Skeletal muscle satellite cell (primary cell): ENCODE results near the gene SEC14L1.

Source experiments
- H3K27me3 ChIP-seq: 2 replicates; pipeline ENCODE4 v1.7.0; 2013; ENCODE audit warnings: low read length; ENCODE audit not compliant: control insufficient read depth, insufficient read depth
- H3K36me3 ChIP-seq: 2 replicates; pipeline ENCODE4 v1.7.0; 2013; ENCODE audit warnings: mild to moderate bottlenecking, control low read depth, low read length; ENCODE audit not compliant: insufficient read depth
- H3K4me1 ChIP-seq: 2 replicates; pipeline ENCODE4 v1.7.0; 2013; ENCODE audit warnings: low read length; ENCODE audit not compliant: control insufficient read depth, insufficient read depth
- H3K4me2 ChIP-seq: 2 replicates; pipeline ENCODE4 v1.7.0; 2013; ENCODE audit warnings: mild to moderate bottlenecking, low read length
- H3K4me3 ChIP-seq: 2 replicates; pipeline ENCODE4 v1.7.0; 2013; ENCODE audit warnings: low read length
- H3K9ac ChIP-seq: 2 replicates; pipeline ENCODE4 v1.7.0; 2013; ENCODE audit warnings: mild to moderate bottlenecking, low read depth, low read length, moderate library complexity
- H3K9me3 ChIP-seq: replicated peaks from 2 replicates; pipeline ENCODE4 v1.7.0; 2013; ENCODE audit warnings: mild to moderate bottlenecking, control low read depth, low read length

The SEC14L1 gene

DNA sequence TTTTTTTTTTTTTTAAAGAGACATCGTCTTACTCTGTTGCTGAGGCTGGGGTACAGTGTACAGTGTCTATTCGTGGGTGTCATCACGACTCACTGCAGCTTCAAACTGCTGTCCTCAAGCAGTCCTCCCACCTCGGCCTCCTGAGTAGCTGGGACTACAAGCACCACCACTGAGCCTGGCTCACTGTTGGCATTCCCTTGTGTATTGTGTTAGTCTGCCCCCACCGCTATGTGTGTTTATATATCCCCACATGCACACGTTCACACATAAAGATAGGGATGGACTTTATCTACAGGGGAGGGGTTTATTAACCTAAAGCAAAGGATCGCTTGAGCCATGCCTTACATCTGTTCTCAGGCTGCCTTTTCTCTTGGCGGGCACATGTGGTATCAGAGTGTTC lies 63.8 kb downstream of the SEC14L1 start:
- no peak overlapping the region for H3K9ac ChIP-seq
- H3K36me3 ChIP-seq = peaks cover 86% of the 10 kb centered on the region
- H3K4me2 ChIP-seq = no peak overlapping the region
- H3K27me3 ChIP-seq = no peaks in the 10 kb centered on the region
- no peak overlapping the region for H3K4me3 ChIP-seq
- H3K4me1 ChIP-seq = peaks cover 3% of the 10 kb centered on the region
- no peaks in the 10 kb centered on the region for H3K9me3 ChIP-seq

DNA sequence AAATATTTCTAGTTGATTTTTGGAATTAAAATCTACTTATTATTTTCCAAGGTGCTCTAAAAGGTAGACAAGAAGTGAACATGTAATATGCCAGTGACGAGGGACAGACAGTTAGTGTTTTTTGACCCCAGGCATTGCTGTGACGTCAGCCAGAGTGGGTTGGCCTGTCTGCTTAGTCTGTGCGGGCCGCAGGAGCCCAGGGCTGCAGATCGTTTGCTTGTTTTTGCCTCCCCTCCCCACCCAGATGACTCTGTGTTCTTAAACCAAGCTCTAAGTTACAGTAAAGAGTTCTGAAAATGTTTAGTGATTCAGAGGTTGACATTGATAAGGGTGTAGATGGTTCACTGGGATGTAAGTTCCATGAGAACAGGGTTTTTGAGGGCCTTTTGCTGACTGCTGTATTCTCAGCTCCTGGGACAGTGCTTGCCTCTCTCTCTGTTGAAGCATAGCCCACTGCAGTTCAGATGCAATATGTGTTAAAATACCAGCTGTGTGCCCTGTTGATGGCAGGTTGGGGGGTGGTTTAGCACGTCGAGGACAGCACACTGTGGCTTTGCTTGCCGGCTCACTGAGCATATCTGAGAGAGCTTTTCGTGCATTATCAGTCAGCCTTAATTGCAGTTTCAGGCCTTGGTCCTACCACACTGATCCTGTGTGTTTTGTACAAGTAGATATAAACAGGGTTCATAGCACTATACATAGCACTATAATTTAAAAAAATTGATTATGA lies 64.8 kb downstream of the SEC14L1 start:
- H3K9ac ChIP-seq = no peak overlapping the region
- H3K27me3 ChIP-seq = no peaks in the 10 kb centered on the region
- no peak overlapping the region for H3K4me3 ChIP-seq
- peaks cover 3% of the 10 kb centered on the region for H3K4me1 ChIP-seq
- no peaks in the 10 kb centered on the region for H3K9me3 ChIP-seq
- H3K36me3 ChIP-seq = peaks cover 85% of the 10 kb centered on the region
- no peak overlapping the region for H3K4me2 ChIP-seq

DNA sequence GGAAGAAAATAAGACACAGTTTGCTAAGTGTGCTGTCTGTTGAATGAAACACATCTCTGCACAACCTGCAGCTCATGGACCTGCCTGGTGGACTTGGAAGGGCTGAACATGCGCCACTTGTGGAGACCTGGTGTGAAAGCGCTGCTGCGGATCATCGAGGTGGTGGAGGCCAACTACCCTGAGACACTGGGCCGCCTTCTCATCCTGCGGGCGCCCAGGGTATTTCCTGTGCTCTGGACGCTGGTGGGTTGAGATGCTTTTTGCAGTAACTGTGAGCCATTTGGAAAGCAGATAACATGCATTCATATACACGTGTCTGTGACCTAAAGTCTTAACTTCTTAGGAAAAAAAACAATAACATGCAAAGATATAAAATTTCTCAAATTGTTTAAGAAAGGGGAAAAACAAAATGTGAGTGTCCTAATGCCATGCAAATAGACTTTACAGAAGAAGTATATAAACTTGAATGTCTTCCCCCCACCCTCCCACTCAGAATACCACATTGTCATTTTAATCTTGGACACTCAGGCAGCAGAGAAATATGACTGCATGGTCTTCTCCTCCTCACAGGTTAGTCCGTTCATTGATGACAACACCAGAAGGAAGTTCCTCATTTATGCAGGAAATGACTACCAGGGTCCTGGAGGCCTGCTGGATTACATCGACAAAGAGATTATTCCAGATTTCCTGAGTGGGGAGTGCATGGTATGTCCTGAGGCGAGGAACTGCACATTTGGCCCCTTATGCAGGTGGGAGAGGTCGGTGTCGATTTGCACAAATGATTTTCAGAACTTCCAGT lies 65.6 kb downstream of the SEC14L1 start:
- no peak overlapping the region for H3K4me3 ChIP-seq
- H3K9me3 ChIP-seq = no peaks in the 10 kb centered on the region
- H3K9ac ChIP-seq = no peak overlapping the region
- peaks cover 85% of the 10 kb centered on the region for H3K36me3 ChIP-seq
- H3K4me1 ChIP-seq = peaks cover 3% of the 10 kb centered on the region
- H3K27me3 ChIP-seq = no peaks in the 10 kb centered on the region
- H3K4me2 ChIP-seq = no peak overlapping the region

- Histone ChIP-seq H3K4me1 (peaks cover 3% of the 10 kb centered on the region), H3K36me3 (peaks cover 91% of the 10 kb centered on the region), H3K4me2 (no peak overlapping the region), H3K4me3 (no peak overlapping the region), H3K9me3 (no peaks in the 10 kb centered on the region), H3K27me3 (no peaks in the 10 kb centered on the region), H3K9ac (no peak overlapping the region)
These were observed 67.0 kb downstream of the SEC14L1 start for GRCh38 chr17:77207689-77208216.

DNA sequence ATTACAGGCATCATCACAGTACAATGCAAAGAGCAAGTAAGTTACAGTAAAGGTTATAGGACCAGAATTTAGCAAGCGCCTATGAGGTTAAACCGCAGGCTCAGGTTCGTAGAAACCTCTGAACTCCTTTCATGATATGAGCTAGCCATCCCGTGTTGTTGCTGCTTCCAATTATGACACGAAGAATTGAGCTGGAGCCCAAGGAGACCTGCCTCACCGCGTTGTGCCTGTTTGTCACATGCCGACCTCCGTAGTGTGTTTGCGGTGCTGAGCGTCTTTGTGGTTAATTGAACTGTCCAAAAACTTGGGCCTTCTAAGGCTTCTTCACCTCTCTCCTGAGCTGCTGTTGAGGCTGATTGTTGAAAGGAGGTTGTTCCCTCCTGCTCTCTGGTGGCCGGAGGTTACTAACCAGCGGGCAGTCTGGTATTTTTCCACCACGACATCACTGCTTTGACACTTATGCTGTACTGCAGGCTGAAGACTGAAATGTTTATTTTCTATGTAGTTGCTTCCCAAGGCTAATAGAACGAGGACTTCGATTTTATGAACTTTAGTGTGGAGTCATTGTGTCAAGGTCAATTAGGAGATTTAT lies 67.5 kb downstream of the SEC14L1 start:
- peaks cover 3% of the 10 kb centered on the region for H3K4me1 ChIP-seq
- no peak overlapping the region for H3K4me3 ChIP-seq
- H3K9ac ChIP-seq = no peak overlapping the region
- no peaks in the 10 kb centered on the region for H3K9me3 ChIP-seq
- no peak overlapping the region for H3K4me2 ChIP-seq
- H3K27me3 ChIP-seq = no peaks in the 10 kb centered on the region
- H3K36me3 ChIP-seq = peaks cover 93% of the 10 kb centered on the region

GRCh38 chr17:77208856-77209255 lies 68.1 kb downstream of the SEC14L1 start:
- Histone ChIP-seq H3K36me3 (peaks cover 93% of the 10 kb centered on the region), H3K27me3 (no peaks in the 10 kb centered on the region), H3K4me3 (no peak overlapping the region), H3K9ac (no peak overlapping the region), H3K4me2 (no peak overlapping the region), H3K9me3 (no peaks in the 10 kb centered on the region), H3K4me1 (peaks cover 3% of the 10 kb centered on the region)

DNA sequence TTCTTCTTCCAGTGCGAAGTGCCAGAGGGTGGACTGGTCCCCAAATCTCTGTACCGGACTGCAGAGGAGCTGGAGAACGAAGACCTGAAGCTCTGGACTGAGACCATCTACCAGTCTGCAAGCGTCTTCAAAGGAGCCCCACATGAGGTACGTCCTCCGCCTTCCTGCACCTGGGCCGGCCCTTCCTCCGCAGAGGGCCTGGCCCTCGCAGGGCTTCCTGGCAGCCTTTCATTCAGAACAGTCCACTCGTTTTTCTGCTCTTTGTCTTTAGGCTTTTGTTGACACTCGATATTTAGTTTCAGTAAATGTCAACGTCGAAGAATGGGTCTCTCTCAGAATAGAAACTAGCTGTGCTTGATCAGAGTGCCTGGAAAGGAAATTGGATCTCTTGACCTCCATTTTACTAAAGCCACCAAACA lies 68.6 kb downstream of the SEC14L1 start:
- Histone ChIP-seq H3K27me3 (no peaks in the 10 kb centered on the region), H3K9me3 (no peaks in the 10 kb centered on the region), H3K4me2 (no peak overlapping the region), H3K9ac (no peak overlapping the region), H3K4me1 (peaks cover 3% of the 10 kb centered on the region), H3K4me3 (no peak overlapping the region), H3K36me3 (peaks cover 96% of the 10 kb centered on the region)

DNA sequence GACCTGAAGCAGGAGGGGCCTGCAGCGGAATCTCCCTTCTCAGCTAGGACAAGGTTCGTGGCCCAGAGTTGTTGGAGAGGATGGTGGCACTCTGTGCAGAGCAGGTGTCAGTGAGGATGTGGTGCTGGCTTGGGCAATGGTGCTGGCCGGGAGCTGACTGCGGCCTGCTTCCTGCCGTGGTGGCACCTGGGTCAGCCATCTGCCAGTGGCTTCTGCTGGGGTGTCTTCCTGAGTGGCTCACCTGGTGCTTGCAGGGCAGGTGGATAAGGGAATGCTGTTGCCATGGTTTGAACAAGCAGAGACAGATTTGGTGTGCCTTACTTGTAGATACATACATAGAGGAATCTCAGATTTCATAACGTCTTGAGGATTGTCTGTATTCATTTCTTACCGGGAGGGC lies 69.6 kb downstream of the SEC14L1 start:
- H3K4me2 ChIP-seq = no peak overlapping the region
- H3K27me3 ChIP-seq = no peaks in the 10 kb centered on the region
- no peak overlapping the region for H3K9ac ChIP-seq
- peaks cover 96% of the 10 kb centered on the region for H3K36me3 ChIP-seq
- H3K4me3 ChIP-seq = no peak overlapping the region
- H3K4me1 ChIP-seq = peaks cover 3% of the 10 kb centered on the region
- H3K9me3 ChIP-seq = no peaks in the 10 kb centered on the region

DNA sequence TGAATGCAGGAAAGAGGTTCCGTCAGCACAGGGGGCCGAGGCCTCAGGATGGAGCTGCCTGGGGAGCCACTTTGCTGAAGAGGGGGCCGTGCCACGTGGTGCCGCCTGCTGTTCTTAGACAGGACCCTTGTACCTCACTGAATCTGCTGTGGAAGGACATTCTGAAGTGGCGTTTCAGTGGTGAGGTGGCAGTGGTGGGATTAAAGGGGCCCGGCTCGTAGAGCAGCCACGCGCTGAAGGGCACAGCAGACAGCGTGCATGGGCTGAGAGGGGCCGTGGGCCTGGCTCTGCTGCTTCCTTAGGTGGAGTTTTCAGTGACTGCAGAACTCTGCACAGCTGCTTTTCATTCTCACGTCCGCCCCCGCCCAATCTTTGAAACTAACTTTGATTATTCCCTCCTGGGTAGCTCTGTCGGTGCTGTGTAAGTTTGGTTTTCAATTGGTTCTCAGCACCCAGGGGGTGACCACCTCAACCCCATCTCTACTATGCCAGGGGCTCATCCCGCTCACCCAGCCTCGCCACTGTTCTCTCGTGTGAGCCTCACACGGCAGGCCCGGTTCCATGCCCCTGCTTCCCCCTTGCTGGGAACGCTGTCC lies 70.3 kb downstream of the SEC14L1 start:
- H3K4me3 ChIP-seq = no peak overlapping the region
- H3K27me3 ChIP-seq = no peaks in the 10 kb centered on the region
- H3K9ac ChIP-seq = no peak overlapping the region
- H3K4me2 ChIP-seq = no peak overlapping the region
- H3K36me3 ChIP-seq = peaks cover 92% of the 10 kb centered on the region
- H3K4me1 ChIP-seq = peaks cover 3% of the 10 kb centered on the region
- H3K9me3 ChIP-seq = no peaks in the 10 kb centered on the region

GRCh38 chr17:77211681-77212080 lies 70.9 kb downstream of the SEC14L1 start:
- H3K4me3 ChIP-seq = no peak overlapping the region
- no peaks in the 10 kb centered on the region for H3K27me3 ChIP-seq
- H3K4me1 ChIP-seq = peaks cover 3% of the 10 kb centered on the region
- no peaks in the 10 kb centered on the region for H3K9me3 ChIP-seq
- H3K4me2 ChIP-seq = no peak overlapping the region
- no peak overlapping the region for H3K9ac ChIP-seq
- peaks cover 91% of the 10 kb centered on the region for H3K36me3 ChIP-seq

DNA sequence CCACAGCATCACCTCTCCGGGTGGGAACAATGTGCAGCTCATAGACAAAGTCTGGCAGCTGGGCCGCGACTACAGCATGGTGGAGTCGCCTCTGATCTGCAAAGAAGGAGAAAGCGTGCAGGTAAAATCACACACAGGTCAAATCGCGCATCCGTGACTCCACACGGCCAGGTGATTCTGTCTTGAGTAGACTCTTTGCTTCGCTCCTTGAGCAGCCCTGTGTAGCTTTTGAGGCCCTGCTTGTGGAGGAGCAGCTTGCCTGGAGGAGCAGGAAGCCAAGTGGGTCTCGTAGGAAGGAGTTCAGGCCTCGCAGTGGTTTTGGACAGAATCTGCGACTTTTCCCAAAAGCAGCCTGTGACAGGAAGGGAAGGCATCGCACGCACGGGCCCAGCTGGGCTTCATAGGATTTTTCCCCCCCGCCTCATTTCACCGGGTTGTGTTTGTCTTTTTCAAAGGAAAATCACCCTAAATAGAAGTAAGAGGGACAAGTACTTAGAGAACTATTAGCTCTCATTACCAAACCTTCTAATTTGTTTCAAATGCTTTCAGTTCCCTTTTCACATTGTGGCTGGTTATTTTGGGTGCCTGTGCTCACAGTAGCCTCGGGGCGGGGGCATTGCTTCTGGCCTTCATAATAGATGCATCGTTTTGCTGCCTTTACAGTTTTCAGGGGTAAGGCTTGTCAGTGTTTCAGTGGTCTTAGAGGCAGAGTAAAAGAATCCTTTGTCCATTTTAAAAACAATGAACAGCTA lies 71.5 kb downstream of the SEC14L1 start:
- H3K9ac ChIP-seq = no peak overlapping the region
- peaks cover 92% of the 10 kb centered on the region for H3K36me3 ChIP-seq

More for the DNA sequence above, 71.5 kb downstream of the SEC14L1 start:
- H3K9me3 ChIP-seq = no peaks in the 10 kb centered on the region
- no peak overlapping the region for H3K4me2 ChIP-seq
- no peaks in the 10 kb centered on the region for H3K27me3 ChIP-seq
- no peak overlapping the region for H3K4me3 ChIP-seq
- peaks cover 3% of the 10 kb centered on the region for H3K4me1 ChIP-seq
